Mammary epithelial cell (primary cell): ENCODE data around the gene ZNF718.
"Not testable (repeated sequence)": the region's sequence is repeated elsewhere in the genome, so short reads cannot be mapped to it uniquely, and the experiment has no call there.

Experiments
- EZH2 ChIP-seq: IDR thresholded peaks from 2 replicates; pipeline ENCODE4 v1.6.1; 2012; ENCODE audit warnings: low read length, inconsistent platforms, borderline replicate concordance
- TF ChIP-seq, protein P1 (sequence below), 2 donors: IDR thresholded peaks in 1 of 2; conservative IDR thresholded peaks in 1 of 2; 2 replicates each; pipeline ENCODE4 v1.5.1; 2011 to 2012; ENCODE audit warnings: inconsistent platforms in 2 of 2, low read length in 2 of 2, mild to moderate bottlenecking in 2 of 2, control low read depth in 1 of 2, low read depth in 1 of 2; ENCODE audit not compliant: insufficient read depth in 1 of 2; ENCODE audit errors: extremely low read depth in 1 of 2

DNA sequence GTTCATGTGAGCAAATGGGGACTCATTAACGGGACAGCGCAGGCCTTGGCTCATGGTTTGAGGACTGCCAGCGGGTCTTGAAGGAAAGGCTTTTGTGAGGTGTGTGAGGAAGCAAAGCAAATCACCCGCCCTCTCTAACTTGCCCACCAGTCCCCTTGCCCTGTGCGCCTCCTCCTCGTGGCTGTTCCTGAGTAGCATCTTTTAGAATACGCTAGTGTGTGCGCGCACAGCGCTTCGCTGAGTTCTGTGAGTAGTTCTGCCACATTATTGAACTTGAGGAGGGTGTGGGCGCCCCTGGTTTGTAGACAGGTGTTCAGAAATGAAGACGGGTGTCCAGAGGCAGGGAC, 88.9 kb downstream of the ZNF718 start:
- TF ChIP-seq, protein P1, sequence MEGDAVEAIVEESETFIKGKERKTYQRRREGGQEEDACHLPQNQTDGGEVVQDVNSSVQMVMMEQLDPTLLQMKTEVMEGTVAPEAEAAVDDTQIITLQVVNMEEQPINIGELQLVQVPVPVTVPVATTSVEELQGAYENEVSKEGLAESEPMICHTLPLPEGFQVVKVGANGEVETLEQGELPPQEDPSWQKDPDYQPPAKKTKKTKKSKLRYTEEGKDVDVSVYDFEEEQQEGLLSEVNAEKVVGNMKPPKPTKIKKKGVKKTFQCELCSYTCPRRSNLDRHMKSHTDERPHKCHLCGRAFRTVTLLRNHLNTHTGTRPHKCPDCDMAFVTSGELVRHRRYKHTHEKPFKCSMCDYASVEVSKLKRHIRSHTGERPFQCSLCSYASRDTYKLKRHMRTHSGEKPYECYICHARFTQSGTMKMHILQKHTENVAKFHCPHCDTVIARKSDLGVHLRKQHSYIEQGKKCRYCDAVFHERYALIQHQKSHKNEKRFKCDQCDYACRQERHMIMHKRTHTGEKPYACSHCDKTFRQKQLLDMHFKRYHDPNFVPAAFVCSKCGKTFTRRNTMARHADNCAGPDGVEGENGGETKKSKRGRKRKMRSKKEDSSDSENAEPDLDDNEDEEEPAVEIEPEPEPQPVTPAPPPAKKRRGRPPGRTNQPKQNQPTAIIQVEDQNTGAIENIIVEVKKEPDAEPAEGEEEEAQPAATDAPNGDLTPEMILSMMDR (conservative IDR thresholded peaks at IDR 0.05 in 1 of 2, IDR thresholded peaks at IDR 0.05 in 1 of 2; ENCODE audit: extremely low read depth in 1 of 2, insufficient read depth in 1 of 2, low read depth in 1 of 2, low read length in 2 of 2) = not testable (repeated sequence)
- not testable (repeated sequence) for TF ChIP-seq EZH2
